Skin of body (tissue), 2 donors: ENCODE data around the gene PGGT1B. TPM values are rescaled to one million over a fixed set of nuclear protein-coding genes. Genes with fewer than 3 reads are reported as not detected.
"Not testable (repeated sequence)": the region's sequence is repeated elsewhere in the genome, so short reads cannot be mapped to it uniquely, and the experiment has no call there.

Source experiments
- DNase-seq: peaks from one replicate; lab custom pipeline; 2025; lab: John Stamatoyannopoulos, UW
- total RNA-seq: library from RNA; depleted of rRNA; stranded (reverse); fragments of >200 nt; gene quantifications from one replicate; pipeline ENCODE4 v1.2.3, GENCODE V29; 2014

The PGGT1B gene
- total RNA-seq, 1 donor from 2014 or later: 13.1 TPM

GRCh38 chr5:115260248-115260647, 2.4 kb downstream of the PGGT1B start:
- no peak for DNase-seq

DNA sequence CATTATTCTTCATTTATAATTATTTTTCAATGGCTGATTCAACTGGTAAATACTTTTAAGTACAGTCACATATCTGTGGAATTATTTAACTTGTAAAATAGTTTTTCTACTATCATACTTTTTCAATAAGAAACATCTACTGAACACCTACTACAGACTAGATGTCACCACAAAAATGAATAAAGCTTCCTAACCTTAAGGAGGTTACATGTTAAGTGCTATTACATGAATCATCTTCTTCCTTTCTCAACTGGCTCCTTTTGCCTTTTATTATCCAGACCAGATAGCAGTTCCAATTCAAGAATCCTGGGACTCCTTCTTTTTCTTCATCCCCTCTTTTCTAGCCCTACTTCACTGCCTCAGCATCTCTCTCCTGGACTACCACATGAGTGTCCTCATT, 4.7 kb downstream of the PGGT1B start:
- DNase-seq: no peak

GRCh38 chr5:115249379-115249778, 13.3 kb downstream of the PGGT1B start:
- DNase-seq: not testable (repeated sequence)

- DNase-seq: peak; percentile 51
Observed at GRCh38 chr5:115246361-115246991, 16.2 kb downstream of the PGGT1B start.

GRCh38 chr5:115243412-115243811, 19.3 kb downstream of the PGGT1B start:
- no peak for DNase-seq

DNA sequence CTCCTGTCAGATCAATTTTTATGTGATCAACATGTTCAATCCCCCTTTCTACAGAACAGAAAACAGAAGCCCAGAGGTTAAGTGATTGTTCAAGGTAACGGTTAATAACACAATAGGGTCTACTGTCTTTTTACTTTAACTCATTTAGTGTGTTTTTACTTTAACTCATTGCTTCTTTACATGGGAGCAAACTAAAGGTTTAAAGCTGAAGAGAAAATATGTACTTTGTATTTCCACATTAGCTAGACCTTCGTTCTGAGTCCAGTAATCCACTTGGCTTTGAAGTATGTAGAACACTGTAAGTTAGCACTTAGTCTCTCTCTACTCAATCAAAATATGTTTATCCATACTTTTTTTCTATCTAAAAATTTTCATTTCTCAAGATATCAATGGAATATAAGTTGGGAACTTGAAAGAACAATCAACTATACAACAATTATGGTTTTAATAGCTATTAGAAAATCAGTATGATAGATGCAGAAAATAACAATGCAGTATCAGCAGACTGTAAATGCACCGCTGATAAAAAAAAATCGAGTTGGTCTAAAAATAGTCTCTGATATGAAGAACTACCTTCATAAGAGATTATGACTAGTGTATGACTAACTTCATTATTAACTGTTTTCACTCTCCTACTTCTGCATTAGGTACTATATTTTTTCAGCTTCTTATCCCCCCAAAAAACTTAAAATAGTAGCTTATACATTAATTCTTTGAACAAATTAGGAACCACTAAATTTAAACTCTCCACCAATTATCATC, 20.6 kb downstream of the PGGT1B start:
- DNase-seq: no peak

DNA sequence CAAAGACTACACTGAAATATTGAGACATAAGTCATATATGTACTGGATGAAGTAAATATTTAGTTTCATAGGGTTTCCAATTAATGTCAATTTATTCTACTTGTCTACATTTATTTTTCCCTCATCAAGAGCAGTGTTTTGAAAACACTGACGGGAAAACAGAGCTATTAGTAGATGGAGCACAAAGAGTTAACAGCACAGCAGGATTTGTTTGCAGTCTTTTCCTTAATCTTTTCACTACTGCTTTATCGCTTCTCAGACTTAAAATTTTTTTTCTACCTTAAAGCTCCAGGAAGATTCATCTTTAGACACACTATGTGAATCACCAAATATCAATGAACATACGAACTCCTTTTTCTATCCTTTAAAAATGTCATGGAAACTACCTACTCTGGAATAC, 25.6 kb downstream of the PGGT1B start:
- no peak for DNase-seq

GRCh38 chr5:115236599-115236998, 26.1 kb downstream of the PGGT1B start:
- DNase-seq: no peak

DNA sequence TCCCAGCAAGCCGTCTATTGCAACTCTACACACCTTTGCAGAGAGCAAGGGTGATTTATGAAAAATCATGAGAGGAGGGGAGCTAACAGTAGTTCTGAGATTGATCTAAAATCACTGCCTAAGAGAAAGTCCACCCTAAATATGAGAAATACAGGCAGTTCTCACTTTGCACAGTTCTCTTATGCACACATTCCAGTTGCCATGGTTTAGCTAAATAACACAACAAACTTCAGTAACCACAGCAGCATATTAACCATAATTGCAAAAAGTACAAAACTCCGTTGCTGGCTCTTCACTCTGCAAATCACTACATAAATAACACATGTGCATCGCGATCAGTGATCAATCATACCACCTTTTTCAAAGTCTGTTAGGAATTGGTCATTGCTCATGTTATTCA, 31.1 kb downstream of the PGGT1B start:
- no peak for DNase-seq

GRCh38 chr5:115229606-115230005, 33.1 kb downstream of the PGGT1B start:
- DNase-seq: no peak

- DNase-seq: no peak
Observed at GRCh38 chr5:115227281-115227680, 35.4 kb downstream of the PGGT1B start.

DNA sequence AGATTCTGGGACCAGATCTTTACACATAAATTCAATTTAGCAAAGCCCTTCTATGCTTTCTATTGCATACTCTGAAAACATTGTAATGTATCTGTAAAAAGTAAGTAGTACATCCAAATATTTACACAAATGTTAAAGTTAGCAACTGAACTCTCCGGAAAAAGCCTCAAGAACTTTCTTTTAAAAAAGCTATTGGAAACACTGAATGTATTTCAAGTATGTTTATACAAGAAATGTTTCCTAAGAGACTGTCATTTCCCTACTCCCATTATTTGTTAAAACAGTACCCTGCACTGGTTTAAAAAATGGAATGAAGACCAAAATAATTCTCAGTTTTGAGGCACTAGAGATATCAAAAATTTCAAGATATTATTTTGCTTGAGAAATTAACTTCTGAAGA, 48.1 kb downstream of the PGGT1B start:
- no peak for DNase-seq

DNA sequence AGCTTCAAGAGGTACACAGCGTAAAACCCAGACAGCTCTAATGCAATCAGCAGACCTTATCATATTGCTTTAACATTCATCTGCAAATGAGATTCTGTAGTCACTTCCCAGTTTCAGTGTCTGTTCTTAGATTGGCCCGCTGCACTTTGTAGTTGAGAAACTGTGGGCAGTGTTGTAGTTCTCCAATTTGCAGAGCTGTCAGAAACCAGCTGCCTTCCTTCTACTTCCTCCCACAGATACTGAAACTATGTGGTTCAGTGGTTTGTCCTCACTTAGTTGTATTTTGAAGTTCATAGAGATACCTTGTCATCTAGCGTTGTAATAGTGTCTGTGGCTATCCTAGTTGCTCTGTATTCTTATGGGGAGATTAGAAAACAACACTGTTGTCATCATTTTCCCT, 53.4 kb downstream of the PGGT1B start:
- DNase-seq: no peak

GRCh38 chr5:115202952-115203351, 59.7 kb downstream of the PGGT1B start:
- no peak for DNase-seq

GRCh38 chr5:115196161-115196560, 66.5 kb downstream of the PGGT1B start:
- no peak for DNase-seq

GRCh38 chr5:115194676-115195075, 68.0 kb downstream of the PGGT1B start:
- no peak for DNase-seq

- no peak for DNase-seq
Observed at GRCh38 chr5:115193295-115193694, 69.4 kb downstream of the PGGT1B start.

GRCh38 chr5:115192098-115192497, 70.6 kb downstream of the PGGT1B start:
- DNase-seq: no peak

DNA sequence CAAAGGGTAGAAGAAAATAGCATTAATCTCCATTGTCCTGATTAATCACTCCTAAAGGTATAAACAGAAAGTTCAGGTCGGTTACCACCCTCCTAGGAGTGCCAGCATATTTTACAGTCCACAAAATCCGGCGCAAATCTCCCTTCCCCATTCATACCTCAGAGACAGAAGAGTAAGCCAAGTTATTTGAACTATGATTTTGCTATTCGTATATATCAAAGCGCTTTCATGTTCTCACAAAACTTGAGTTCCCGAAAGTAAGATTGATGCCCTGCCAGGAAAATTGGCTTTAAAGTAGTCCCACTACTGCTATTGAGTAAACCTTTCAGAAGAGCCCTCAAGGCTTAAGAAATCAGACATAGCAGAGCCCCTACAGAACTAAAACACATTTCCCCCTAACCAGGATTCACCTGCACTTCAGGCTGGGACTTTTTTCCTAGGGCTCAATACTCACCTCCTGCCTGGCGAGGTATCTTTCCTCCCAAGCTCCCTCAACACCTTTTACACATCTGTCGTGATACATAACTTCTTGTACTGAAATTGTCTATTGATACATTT, 71.1 kb downstream of the PGGT1B start:
- DNase-seq: no peak

DNA sequence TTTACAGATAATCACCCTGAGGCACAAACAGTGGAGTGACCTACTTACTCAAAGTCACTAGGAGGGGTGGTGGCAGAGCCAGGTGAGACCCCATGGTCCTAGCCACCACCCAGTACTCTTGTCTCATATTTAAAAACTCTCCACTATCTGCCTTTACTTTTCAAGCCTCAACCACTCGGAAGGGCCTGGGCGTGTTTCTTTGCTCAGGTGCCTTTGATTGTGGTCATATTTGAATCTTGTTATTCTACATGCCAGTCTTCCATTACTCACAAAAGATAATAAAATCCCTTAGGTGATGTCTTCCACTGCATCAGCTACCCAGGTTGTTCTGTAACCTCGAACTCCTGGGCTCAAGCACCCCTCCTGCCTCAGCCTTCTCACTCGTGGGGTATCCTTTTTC, 72.3 kb downstream of the PGGT1B start:
- DNase-seq: no peak

- no peak for DNase-seq
Observed at GRCh38 chr5:115189866-115190265, 72.8 kb downstream of the PGGT1B start.

- no peak for DNase-seq
Observed at GRCh38 chr5:115186794-115187193, 75.9 kb downstream of the PGGT1B start.

DNA sequence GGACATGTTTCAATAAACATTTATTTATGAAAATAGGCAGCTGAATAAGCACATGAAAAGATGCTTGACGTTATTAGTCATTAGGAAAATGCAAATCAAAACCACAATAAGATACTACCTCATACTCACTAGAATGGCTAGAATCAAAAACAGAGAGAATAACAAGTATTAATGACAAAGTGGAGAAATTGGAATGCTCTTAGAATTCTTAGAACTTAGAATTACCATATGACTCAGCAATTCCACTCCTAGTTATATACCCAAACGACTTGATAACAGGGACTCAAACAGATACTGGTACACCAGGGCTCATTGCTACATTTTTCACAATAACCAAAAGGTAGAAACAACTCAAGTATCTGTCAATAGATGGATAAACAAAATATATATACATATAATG, 77.9 kb downstream of the PGGT1B start:
- DNase-seq: no peak
